ENCODE data around the gene COBL.

- no peak for TF ChIP-seq POLR2A (IDR thresholded peaks at IDR 0.05; ENCODE audit: low read depth, low read length)
- no peak for TF ChIP-seq POLR2AphosphoS5 (IDR thresholded peaks at IDR 0.05; ENCODE audit: low read depth, low read length)
- TF ChIP-seq TAF1 (IDR thresholded peaks at IDR 0.05; ENCODE audit: low read depth, low read length), result no peak
- TF ChIP-seq PAX5 (IDR thresholded peaks at IDR 0.05; ENCODE audit: insufficient read depth, low read length, severe bottlenecking), result no peak
These were observed 295.7 kb downstream of the COBL start for GRCh38 chr7:51020944-51021343.
